HG03159 (cell line): ENCODE data around the gene SUSD4.

ENCODE experiments used
- ATAC-seq: cut with Tn5 transposase; IDR thresholded peaks from one replicate; pipeline ENCODE4 v1.9.1; 2021; ENCODE audit warnings: mild to moderate bottlenecking, moderate library complexity; ENCODE audit not compliant: unreplicated experiment

Gene SUSD4

GRCh38 chr1:223331301-223331700, 32.7 kb downstream of the SUSD4 start:
- no peak for ATAC-seq

- ATAC-seq = no peak
Measured at GRCh38 chr1:223330466-223330865, 33.5 kb downstream of the SUSD4 start.

GRCh38 chr1:223329664-223330415, 34.1 kb downstream of the SUSD4 start:
- no peak for ATAC-seq

- no peak for ATAC-seq
Measured at GRCh38 chr1:223329252-223329651, 34.7 kb downstream of the SUSD4 start.

- ATAC-seq = no peak
Measured at GRCh38 chr1:223328566-223328965, 35.4 kb downstream of the SUSD4 start.

GRCh38 chr1:223326776-223327175, 37.2 kb downstream of the SUSD4 start:
- ATAC-seq = no peak

- no peak for ATAC-seq
Measured at GRCh38 chr1:223323491-223324484, 40.2 kb downstream of the SUSD4 start.

GRCh38 chr1:223322868-223323267, 41.1 kb downstream of the SUSD4 start:
- ATAC-seq = no peak

- no peak for ATAC-seq
Measured at GRCh38 chr1:223320959-223321358, 43.0 kb downstream of the SUSD4 start.

GRCh38 chr1:223319905-223320580, 43.9 kb downstream of the SUSD4 start:
- no peak for ATAC-seq

GRCh38 chr1:223319398-223319797, 44.6 kb downstream of the SUSD4 start:
- no peak for ATAC-seq

- ATAC-seq = no peak
Measured at GRCh38 chr1:223316082-223316481, 47.9 kb downstream of the SUSD4 start.

- no peak for ATAC-seq
Measured at GRCh38 chr1:223315665-223316064, 48.3 kb downstream of the SUSD4 start.

GRCh38 chr1:223313415-223313754, 50.6 kb downstream of the SUSD4 start:
- no peak for ATAC-seq

GRCh38 chr1:223312705-223313414, 51.1 kb downstream of the SUSD4 start:
- ATAC-seq = no peak

- ATAC-seq = no peak
Measured at GRCh38 chr1:223312273-223312672, 51.7 kb downstream of the SUSD4 start.

- no peak for ATAC-seq
Measured at GRCh38 chr1:223311826-223312225, 52.1 kb downstream of the SUSD4 start.

GRCh38 chr1:223308136-223308535, 55.8 kb downstream of the SUSD4 start:
- no peak for ATAC-seq

GRCh38 chr1:223307544-223307943, 56.4 kb downstream of the SUSD4 start:
- ATAC-seq = no peak

- no peak for ATAC-seq
Measured at GRCh38 chr1:223304931-223305330, 59.0 kb downstream of the SUSD4 start.

GRCh38 chr1:223301371-223301770, 62.6 kb downstream of the SUSD4 start:
- ATAC-seq = no peak
